OCI-LY3 (cell line): Measurements from ENCODE around the gene LAMA3.

ENCODE experiments used
- CTCF ChIP-seq: fragments of 200-600, 300-600 bp; sonication (generic); IDR thresholded peaks from 2 replicates; pipeline ENCODE4 v1.5.1; 2014; ENCODE audit warnings: antibody characterized with exemption, low read length, low read depth
- EZH2phosphoT487 ChIP-seq: fragments of 200-600 bp; shearing (Covaris generic); IDR thresholded peaks from 2 replicates; pipeline ENCODE4 v1.6.1; 2018; ENCODE audit warnings: antibody characterized with exemption, mixed run types, low read depth

- TF ChIP-seq CTCF (no peak), EZH2phosphoT487 (no peak)
Measured at GRCh38 chr18:23662309-23663263, 26.7 kb upstream of the LAMA3 start, which contains the start of gene ANKRD29.
